GM21390 (cell line): ENCODE data around the gene GRK5.

ENCODE experiments used
- ATAC-seq: cut with Tn5 transposase; IDR thresholded peaks from one replicate; pipeline ENCODE4 v1.9.1; 2021; ENCODE audit not compliant: unreplicated experiment

The GRK5 gene

DNA sequence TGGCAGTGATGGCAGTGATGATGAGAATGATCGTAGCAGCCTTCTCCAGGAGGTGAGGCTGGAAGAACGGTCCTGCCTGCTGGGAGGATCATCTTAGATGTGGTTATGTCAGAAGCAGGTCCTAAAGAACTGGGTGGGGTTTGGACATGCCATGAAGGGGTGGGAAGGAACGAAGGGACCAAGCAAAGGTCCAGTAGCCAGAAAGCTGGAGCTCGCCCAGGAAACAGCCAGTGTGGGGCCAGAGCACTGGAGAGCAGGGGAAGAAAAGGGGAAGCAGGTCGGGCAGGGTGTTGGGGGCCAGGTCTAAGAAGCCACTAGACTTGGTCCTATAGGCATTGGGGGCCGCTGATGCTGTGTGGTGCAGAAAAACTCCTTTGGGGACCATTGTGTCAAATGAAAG lies 207.8 kb downstream of the GRK5 start:
- ATAC-seq = no peak

- no peak for ATAC-seq
Measured at GRCh38 chr10:119415536-119416503, 208.4 kb downstream of the GRK5 start.

DNA sequence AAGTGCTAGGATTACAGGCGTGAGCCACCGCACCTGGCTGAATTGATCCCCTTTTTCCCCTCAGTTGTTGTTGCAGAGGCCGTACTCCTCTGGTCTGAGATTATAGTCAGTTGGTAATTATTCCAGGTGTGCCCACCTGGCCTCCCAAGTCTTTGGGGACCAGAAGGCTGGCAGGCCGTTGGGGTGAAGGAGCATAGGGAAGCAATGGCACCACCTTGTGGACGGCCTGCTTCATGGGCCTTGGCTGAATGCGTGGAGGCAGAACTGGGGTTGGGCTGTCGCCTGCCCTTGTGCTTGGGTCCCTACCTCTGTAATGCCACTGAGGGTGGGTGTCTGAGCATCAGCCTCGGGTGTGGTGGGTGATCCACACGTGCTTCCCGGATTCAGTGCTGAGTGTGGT lies 209.5 kb downstream of the GRK5 start:
- peak; percentile 76 for ATAC-seq

- no peak for ATAC-seq
Measured at GRCh38 chr10:119417852-119418251, 210.5 kb downstream of the GRK5 start.

DNA sequence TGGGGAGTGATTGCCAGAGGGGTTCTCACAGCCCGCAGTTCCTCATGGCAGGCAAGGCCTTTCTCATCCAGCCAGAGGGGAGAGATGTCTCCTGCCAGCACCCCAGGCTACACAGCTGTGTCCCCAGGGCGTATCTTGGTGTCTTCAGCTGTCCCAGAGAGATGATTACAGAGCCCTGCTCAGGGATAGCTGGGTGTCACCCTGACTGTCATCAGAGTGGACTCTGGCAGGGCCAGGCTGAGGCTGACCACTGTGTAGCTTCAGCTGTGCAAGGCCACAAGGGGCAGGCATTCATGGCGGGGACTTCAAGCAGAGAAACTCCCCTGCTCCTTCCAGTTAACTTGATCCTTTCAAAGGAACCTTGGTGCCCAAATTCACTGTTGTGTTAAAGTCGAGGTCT lies 211.0 kb downstream of the GRK5 start:
- no peak for ATAC-seq

DNA sequence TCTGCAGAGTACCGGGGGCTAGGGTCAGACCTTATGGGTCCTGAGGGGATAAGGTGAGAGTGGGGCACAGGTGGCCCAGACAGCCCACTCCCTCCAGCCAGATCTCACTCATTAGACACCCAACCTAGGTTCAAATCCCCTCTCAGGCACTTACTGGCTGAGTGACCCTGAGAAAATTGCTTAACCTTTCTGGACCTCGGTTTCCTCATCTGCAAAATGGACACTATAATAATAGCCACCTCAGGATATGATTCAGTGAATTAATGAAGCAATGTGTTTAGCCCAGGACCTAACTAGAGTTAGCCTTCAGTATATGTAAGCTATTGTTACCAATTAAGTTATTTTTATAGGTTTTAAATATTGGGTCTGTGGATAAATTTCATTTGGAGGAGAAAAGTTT lies 212.6 kb downstream of the GRK5 start:
- ATAC-seq = no peak

DNA sequence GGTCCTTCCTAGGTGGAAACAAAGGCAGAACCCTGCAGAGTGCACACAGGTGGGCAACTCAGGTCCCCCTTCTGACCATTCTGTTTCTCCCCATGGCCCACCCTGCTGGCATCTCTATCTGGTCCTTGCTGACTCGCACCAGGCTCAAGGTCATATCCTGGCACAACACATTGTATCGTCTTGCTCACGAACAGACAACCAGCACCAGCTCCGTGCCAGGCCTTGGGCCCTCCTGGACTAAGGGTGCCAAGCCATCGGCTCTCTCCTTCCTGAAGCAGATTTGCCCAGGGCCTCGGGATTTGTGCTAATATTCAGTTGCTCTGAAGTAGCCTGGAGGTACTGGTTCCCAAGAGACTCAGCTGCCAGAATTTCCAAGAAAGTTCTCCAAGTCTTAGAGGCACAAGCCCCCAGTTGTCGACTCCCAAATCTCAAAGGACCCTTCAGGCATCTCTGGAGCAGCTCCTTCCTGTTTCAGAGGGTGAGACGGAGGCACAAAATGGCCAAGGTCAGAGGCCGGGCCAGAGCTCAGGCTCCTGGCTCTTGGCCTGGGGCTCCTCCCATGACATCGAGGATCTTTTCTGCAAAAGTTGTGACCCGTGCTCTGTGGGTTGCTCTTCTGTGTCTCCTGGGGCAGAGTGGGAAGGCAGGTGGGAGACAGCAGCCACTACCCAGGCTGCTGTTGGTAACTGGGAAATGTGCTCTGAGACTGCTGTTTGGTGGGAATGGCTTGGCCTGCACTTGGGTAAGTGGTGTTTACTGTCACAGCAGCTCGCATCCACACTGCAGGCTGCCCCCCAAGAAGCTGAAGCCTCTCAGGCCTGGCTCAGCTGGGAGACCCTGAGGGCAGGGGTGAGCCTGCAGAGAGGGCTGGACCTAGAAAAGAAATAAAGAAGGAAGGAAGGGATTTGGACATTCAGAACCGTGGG lies 213.8 kb downstream of the GRK5 start:
- ATAC-seq = no peak

DNA sequence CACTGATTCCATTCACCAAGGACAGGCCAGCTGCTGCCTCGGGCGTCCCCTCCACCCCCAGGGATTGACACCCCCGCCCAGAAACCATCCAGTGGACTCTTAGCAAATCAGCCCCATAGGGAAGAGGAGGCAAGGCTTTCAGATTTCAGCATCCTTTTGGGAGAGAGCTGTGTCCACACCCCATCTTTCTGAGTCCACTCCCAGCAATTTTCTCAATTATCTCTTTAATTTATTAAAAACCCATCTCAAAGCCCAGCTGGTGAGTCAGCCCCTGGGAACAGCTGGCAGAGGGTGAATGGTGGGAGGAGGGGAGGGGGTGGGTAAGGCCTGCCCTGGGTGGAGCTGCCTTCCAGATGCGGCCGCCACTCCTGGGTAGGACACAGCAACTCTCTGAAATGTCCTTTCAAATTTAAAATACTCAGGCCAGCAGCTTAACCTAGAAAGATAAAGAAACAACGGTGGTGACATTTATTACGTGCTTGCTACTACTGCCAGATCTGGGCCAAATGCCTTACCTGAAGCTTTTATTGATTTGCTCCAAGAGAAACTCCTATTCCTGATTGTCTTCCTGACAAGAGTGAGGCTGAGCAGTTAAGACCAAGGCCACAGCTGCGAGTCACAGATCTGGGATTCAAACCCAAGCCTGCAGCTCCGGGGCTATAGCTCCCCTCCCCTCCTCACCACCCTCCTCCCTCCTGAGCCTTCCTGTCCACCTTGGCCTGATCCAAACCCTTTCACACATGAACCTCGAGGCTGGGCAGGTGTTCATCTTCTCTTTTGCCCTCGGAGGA lies 214.7 kb downstream of the GRK5 start:
- no peak for ATAC-seq

- ATAC-seq = no peak
Measured at GRCh38 chr10:119422682-119423509, 215.5 kb downstream of the GRK5 start.

- ATAC-seq = no peak
Measured at GRCh38 chr10:119423510-119424257, 216.3 kb downstream of the GRK5 start.

- ATAC-seq = no peak
Measured at GRCh38 chr10:119424258-119424975, 217.0 kb downstream of the GRK5 start.

DNA sequence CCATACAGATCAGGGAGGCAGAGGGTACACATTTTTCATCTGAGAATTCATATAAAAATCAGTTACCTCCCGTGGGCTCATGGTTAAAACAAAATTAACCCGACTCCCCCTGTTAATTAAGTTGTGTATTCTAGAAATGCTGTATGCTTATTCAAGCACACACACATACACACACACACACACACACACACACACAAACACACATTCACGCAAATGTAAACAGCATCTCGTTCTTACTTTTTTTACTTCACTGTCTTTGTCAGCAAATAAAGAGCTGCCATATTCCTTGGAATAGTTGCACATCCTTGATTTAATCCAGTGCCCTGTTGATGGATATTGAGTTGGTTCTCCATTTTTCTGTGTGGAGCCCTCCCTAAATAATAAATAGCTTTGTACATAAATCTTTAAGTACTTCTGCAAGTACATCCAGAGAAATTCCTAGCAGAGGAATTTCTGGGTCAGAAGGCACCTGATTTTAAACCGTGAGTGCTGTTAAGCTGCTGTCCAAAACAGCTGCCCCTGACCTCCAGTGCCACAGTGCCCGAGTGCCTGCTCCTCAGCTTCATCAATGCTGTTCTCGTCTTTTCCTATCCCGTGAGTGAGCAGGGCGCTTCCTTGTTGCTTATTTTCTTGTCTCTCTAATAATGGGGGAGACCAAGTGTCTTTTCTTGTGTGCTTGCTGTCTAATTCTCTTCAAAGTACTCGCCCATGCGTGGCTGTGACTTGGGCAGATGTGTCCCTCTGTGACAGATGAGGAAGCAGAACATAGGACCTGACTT lies 217.9 kb downstream of the GRK5 start:
- no peak for ATAC-seq

GRCh38 chr10:119425881-119426170 lies 218.5 kb downstream of the GRK5 start:
- ATAC-seq = no peak

- ATAC-seq = no peak
Measured at GRCh38 chr10:119426699-119427098, 219.3 kb downstream of the GRK5 start.

DNA sequence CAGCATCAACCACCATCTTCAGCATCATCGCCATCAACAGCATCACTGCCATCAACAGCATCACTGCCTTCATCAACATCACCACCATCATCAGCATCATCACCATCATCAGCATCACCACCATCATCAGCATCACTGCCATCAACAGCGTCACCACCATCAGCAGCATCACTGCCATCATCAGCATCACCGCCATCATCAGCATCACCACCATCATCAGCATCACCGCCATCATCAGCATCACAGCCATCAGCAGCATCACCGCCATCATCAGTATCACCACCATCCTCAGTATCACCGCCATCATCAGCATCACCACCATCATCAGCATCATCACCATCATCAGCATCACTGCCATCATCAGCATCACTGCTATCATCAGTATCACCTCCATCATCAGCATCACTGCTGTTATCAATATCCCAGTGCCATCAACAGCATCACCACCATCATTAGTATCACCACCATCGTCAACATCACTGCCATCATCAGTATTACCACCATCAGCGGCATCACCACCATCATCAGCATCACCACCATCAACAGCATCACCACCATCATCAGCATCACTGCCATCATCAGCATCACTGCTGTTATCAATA lies 220.0 kb downstream of the GRK5 start:
- ATAC-seq = no peak

DNA sequence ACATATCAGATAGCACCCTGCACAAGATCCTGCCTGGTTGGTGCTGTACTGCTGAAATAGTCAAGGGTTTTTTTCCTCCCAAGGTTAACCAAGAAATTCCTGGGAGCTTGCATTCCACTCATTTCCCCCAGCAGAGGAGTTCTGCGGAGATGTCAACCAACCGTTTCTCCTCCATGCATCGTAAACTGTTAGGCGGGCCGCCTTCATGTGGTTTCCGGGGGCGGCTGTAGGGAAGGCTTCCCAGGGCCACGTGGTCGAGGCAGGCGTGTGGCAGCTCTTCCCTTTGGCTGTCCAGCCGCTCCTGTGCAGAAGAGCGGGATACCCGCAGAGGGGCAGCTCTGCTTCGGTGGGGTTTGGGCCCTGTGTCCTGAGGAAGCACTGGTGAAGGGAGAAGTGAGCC lies 221.4 kb downstream of the GRK5 start:
- no peak for ATAC-seq

- ATAC-seq = no peak
Measured at GRCh38 chr10:119429771-119430170, 222.4 kb downstream of the GRK5 start.
